GM21423 (cell line): ENCODE measurements around the gene COQ4.

Source experiments
- ATAC-seq: cut with Tn5 transposase; IDR thresholded peaks from one replicate; pipeline ENCODE4 v1.9.1; 2021; ENCODE audit warnings: mild to moderate bottlenecking, moderate library complexity; ENCODE audit not compliant: unreplicated experiment

The COQ4 gene

GRCh38 chr9:128372188-128372641 is 49.6 kb downstream of the COQ4 start:
- no peak for ATAC-seq

GRCh38 chr9:128372784-128373183 is 50.1 kb downstream of the COQ4 start:
- no peak for ATAC-seq

DNA sequence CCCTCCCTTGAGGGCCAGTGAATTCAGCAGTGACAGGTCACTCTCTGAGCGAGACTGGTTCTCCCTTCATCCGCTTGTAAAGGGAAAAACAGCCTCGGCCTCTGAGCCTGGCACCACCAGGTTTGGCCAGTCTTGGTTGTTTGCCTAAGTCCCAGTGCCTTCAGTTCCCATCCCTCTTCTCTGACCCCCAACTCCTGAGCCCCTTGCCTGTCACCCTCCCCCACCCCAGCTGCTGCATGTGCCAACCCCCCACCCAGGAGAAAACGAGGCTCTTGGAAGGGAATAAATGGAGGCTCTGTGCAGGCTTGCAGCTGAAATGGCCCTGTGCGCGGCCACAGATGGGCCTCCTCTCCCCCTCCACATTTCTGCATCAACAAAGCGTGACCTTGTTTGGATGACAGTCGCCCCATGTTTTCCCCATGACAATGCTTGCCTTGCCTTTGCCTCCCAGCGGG is 51.6 kb downstream of the COQ4 start:
- no peak for ATAC-seq

- ATAC-seq = no peak
Observed at GRCh38 chr9:128375865-128376264, 53.2 kb downstream of the COQ4 start.

GRCh38 chr9:128382261-128382660 is 59.6 kb downstream of the COQ4 start:
- ATAC-seq = no peak

GRCh38 chr9:128383007-128383753 is 60.5 kb downstream of the COQ4 start:
- ATAC-seq = no peak
